ENCODE measurements around the gene NACC2. TPM values are rescaled to one million over a fixed set of nuclear protein-coding genes. Genes with fewer than 3 reads are reported as not detected.

Gene NACC2
- total and polyA plus RNA-seq, 2 of the 8 experiments (the other 6 are each of a cell fraction or from before 2014, with no cell fraction given) = 8.3 to 14.0 TPM

GRCh38 chr9:135998410-135999071 is 96.5 kb downstream of the NACC2 start (continued):
- TF ChIP-seq RAD21 (IDR thresholded peaks at IDR 0.05 in 1 of 2, conservative IDR thresholded peaks at IDR 0.05 in 1 of 2; ENCODE audit: low read depth in 2 of 2, low read length in 2 of 2) = no peak
- TF ChIP-seq RNF2 (IDR thresholded peaks at IDR 0.05; ENCODE audit: borderline replicate concordance, low read depth, low read length, missing control alignments, poor library complexity, severe bottlenecking) = no peak
- TF ChIP-seq MAFK (IDR thresholded peaks at IDR 0.05; ENCODE audit: low read depth, low read length) = no peak
- TF ChIP-seq CBX8 (IDR thresholded peaks at IDR 0.05; ENCODE audit: borderline replicate concordance, low read depth, low read length) = no peak
- no peak for TF ChIP-seq BRCA1 (IDR thresholded peaks at IDR 0.05; ENCODE audit: low read depth, low read length)
- no peak for TF ChIP-seq CEBPB (IDR thresholded peaks at IDR 0.05; ENCODE audit: low read depth, low read length)
- TF ChIP-seq MAX (IDR thresholded peaks at IDR 0.05) = no peak
- TF ChIP-seq KDM5A (IDR thresholded peaks at IDR 0.05; ENCODE audit: low read length) = no peak
